ENCODE data around the gene CSF1R.

GRCh38 chr5:150067405-150067960 lies 18.9 kb downstream of the CSF1R start:
- TF ChIP-seq, protein P1, sequence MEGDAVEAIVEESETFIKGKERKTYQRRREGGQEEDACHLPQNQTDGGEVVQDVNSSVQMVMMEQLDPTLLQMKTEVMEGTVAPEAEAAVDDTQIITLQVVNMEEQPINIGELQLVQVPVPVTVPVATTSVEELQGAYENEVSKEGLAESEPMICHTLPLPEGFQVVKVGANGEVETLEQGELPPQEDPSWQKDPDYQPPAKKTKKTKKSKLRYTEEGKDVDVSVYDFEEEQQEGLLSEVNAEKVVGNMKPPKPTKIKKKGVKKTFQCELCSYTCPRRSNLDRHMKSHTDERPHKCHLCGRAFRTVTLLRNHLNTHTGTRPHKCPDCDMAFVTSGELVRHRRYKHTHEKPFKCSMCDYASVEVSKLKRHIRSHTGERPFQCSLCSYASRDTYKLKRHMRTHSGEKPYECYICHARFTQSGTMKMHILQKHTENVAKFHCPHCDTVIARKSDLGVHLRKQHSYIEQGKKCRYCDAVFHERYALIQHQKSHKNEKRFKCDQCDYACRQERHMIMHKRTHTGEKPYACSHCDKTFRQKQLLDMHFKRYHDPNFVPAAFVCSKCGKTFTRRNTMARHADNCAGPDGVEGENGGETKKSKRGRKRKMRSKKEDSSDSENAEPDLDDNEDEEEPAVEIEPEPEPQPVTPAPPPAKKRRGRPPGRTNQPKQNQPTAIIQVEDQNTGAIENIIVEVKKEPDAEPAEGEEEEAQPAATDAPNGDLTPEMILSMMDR (IDR thresholded peaks at IDR 0.05; ENCODE audit: low read depth, low read length, poor library complexity, severe bottlenecking), result no peak
- TF ChIP-seq EZH2phosphoT487 (IDR thresholded peaks at IDR 0.05; ENCODE audit: borderline replicate concordance, low read length), result no peak

All from DOHH2 (cell line).